Esophagus (tissue), 2 donors: ENCODE data around the gene TOMM5. TPM values are rescaled to one million over a fixed set of nuclear protein-coding genes. Genes with fewer than 3 reads are reported as not detected.
A peak's percentile ranks its signal among the peaks of the same experiment; 100 is the strongest.

ENCODE experiments used
- H3K27ac ChIP-seq, 2 donors: one replicate each; pipeline ENCODE4 v1.5.1; 2013; ENCODE audit warnings: low read depth in 2 of 2, mild to moderate bottlenecking in 2 of 2, inconsistent platforms in 1 of 2, low read length in 1 of 2, moderate library complexity in 1 of 2
- H3K27me3 ChIP-seq, 2 donors: one replicate each; pipeline ENCODE4 v1.6.1; 2013; ENCODE audit warnings: low read length in 2 of 2, control low read depth in 1 of 2, mild to moderate bottlenecking in 1 of 2; ENCODE audit not compliant: insufficient read depth in 2 of 2, control insufficient read depth in 1 of 2
- H3K36me3 ChIP-seq, 2 donors: one replicate each; pipeline ENCODE4 v1.6.1; 2013; ENCODE audit warnings: low read length in 1 of 2; ENCODE audit not compliant: control insufficient read depth in 2 of 2, insufficient read depth in 2 of 2
- H3K4me1 ChIP-seq, 2 donors: one replicate each; pipeline ENCODE4 v1.6.1; 2013; ENCODE audit warnings: low read length in 1 of 2; ENCODE audit not compliant: control insufficient read depth in 2 of 2, insufficient read depth in 2 of 2
- H3K4me3 ChIP-seq, 2 donors: one replicate each; pipeline ENCODE4 v1.5.1; 2013; ENCODE audit warnings: low read length in 2 of 2, mild to moderate bottlenecking in 2 of 2, low read depth in 1 of 2, moderate library complexity in 1 of 2
- H3K9me3 ChIP-seq, 2 donors: one replicate each; pipeline ENCODE4 v1.6.1; 2013; ENCODE audit warnings: mild to moderate bottlenecking in 2 of 2, low read depth in 1 of 2, low read length in 1 of 2, moderate library complexity in 1 of 2; ENCODE audit not compliant: control insufficient read depth in 2 of 2, insufficient read depth in 1 of 2
- WGBS, 2 donors: extraction: QIAGEN DNeasy Blood & Tissue Kit; methylation state at CpG; one replicate each; pipeline ENCODE4 v1.1.7; 2013; 5-methylcytosine and 5-hydroxymethylcytosine counted together
- polyA plus RNA-seq, 2 donors: library from polyadenylated mRNA; stranded (reverse); fragments of 200-250 nt; gene quantifications; one replicate each; pipeline ENCODE4 v1.2.3, GENCODE V29; 2013
- donor health status: healthy with polysubstance abuse.
- donor health status: Bipolar disorder and iron deficiency.

Gene TOMM5
- 100 to 1,000 TPM in 1 of 2 donors, 10 to 100 TPM in 1; 93.3 to 113 TPM for polyA plus RNA-seq

GRCh38 chr9:37592108-37592951 is at the start of gene TOMM5:
Gene TOMM5 (minus strand): TSS chr9:37592597. CDS start chr9:37592532, 65 bp downstream.
- Histone ChIP-seq H3K4me3 (peak within 1 kb of the TSS; percentile 98 to 100), H3K4me1 (peaks cover 0 to 4% of the 10 kb centered on the region in 2 donors), H3K27me3 (no peaks in the 10 kb centered on the region), H3K9me3 (no peaks in the 10 kb centered on the region), H3K27ac (peak within 1 kb of the TSS; percentile 63 to 94), H3K36me3 (no peaks in the 10 kb centered on the region)
- 0% methylated on average over 71 to 72 of the region's 72 CpGs for WGBS, 2 donors

- no peak overlapping the region for H3K27ac ChIP-seq
- no peaks in the 10 kb centered on the region for H3K9me3 ChIP-seq
- H3K27me3 ChIP-seq, result no peaks in the 10 kb centered on the region
- 83 to 86% methylated on average over 3 of the region's 3 CpGs for WGBS, 2 donors
- no peaks in the 10 kb centered on the region for H3K4me1 ChIP-seq
- H3K36me3 ChIP-seq, result no peaks in the 10 kb centered on the region
- H3K4me3 ChIP-seq, result no peak overlapping the region
Measured at GRCh38 chr9:37641331-37641730, 48.9 kb upstream of the TOMM5 start.

- Histone ChIP-seq H3K36me3 (no peaks in the 10 kb centered on the region), H3K27me3 (no peaks in the 10 kb centered on the region), H3K27ac (no peak overlapping the region), H3K9me3 (no peaks in the 10 kb centered on the region), H3K4me1 (no peaks in the 10 kb centered on the region), H3K4me3 (no peak overlapping the region)
- WGBS, 2 donors, result 78 to 81% methylated on average over 3 of the region's 3 CpGs
Measured at GRCh38 chr9:37640246-37640645, 47.8 kb upstream of the TOMM5 start.

GRCh38 chr9:37639841-37640240 is 47.4 kb upstream of the TOMM5 start:
- Histone ChIP-seq H3K4me3 (no peak overlapping the region), H3K9me3 (no peaks in the 10 kb centered on the region), H3K36me3 (no peaks in the 10 kb centered on the region), H3K4me1 (no peaks in the 10 kb centered on the region), H3K27me3 (no peaks in the 10 kb centered on the region), H3K27ac (no peak overlapping the region)
- 81 to 84% methylated on average over 3 of the region's 3 CpGs for WGBS, 2 donors

GRCh38 chr9:37639109-37639762 is 46.8 kb upstream of the TOMM5 start:
- no peak overlapping the region for H3K4me3 ChIP-seq
- no peak overlapping the region for H3K27ac ChIP-seq
- 81 to 85% methylated on average over 4 of the region's 4 CpGs for WGBS, 2 donors
- no peaks in the 10 kb centered on the region for H3K27me3 ChIP-seq
- H3K9me3 ChIP-seq, result no peaks in the 10 kb centered on the region
- H3K4me1 ChIP-seq, result no peaks in the 10 kb centered on the region
- H3K36me3 ChIP-seq, result no peaks in the 10 kb centered on the region

GRCh38 chr9:37636511-37637448 is 44.4 kb upstream of the TOMM5 start:
- Histone ChIP-seq H3K27ac (no peak overlapping the region), H3K27me3 (no peaks in the 10 kb centered on the region), H3K4me3 (no peak overlapping the region), H3K4me1 (no peaks in the 10 kb centered on the region), H3K9me3 (no peaks in the 10 kb centered on the region), H3K36me3 (no peaks in the 10 kb centered on the region)
- 91 to 93% methylated on average over 39 of the region's 39 CpGs for WGBS, 2 donors

- H3K9me3 ChIP-seq, result no peaks in the 10 kb centered on the region
- WGBS, 2 donors, result 83 to 84% methylated on average over 16 of the region's 16 CpGs
- H3K4me1 ChIP-seq, result no peaks in the 10 kb centered on the region
- H3K36me3 ChIP-seq, result no peaks in the 10 kb centered on the region
- H3K27ac ChIP-seq, result no peak overlapping the region
- H3K4me3 ChIP-seq, result no peak overlapping the region
- H3K27me3 ChIP-seq, result no peaks in the 10 kb centered on the region
Measured at GRCh38 chr9:37635808-37636207, 43.4 kb upstream of the TOMM5 start.

- Histone ChIP-seq H3K4me1 (no peaks in the 10 kb centered on the region), H3K27ac (no peak overlapping the region), H3K4me3 (no peak overlapping the region), H3K27me3 (no peaks in the 10 kb centered on the region), H3K9me3 (no peaks in the 10 kb centered on the region), H3K36me3 (no peaks in the 10 kb centered on the region)
- 70 to 82% methylated on average over 4 of the region's 4 CpGs for WGBS, 2 donors
Measured at GRCh38 chr9:37632479-37632878, 40.1 kb upstream of the TOMM5 start.

- H3K4me3 ChIP-seq, result no peak overlapping the region
- H3K36me3 ChIP-seq, result no peaks in the 10 kb centered on the region
- WGBS, 2 donors, result 39 to 51% methylated on average over 5 of the region's 5 CpGs
- no peaks in the 10 kb centered on the region for H3K4me1 ChIP-seq
- no peaks in the 10 kb centered on the region for H3K27me3 ChIP-seq
- H3K27ac ChIP-seq, result no peak overlapping the region
- no peaks in the 10 kb centered on the region for H3K9me3 ChIP-seq
Measured at GRCh38 chr9:37626708-37627292, 34.4 kb upstream of the TOMM5 start.
